Stimulated activated CD4-positive, alpha-beta T cell treated with anti-CD3 and anti-CD28 coated beads, Interleukin-15, amount 100 ng/mL, for 1 hour (primary cell): ENCODE measurements around the gene FYB1.
A peak's percentile ranks its signal among the peaks of the same experiment; 100 is the strongest.
"Not testable (repeated sequence)": the region's sequence is repeated elsewhere in the genome, so short reads cannot be mapped to it uniquely, and the experiment has no call there.

Experiments
- DNase-seq, 2 donors: peaks; one replicate each; pipeline ENCODE4 v3.0.0-alpha.2; 2020; ENCODE audit warnings: low read depth in 1 of 2, low spot score in 1 of 2

Gene FYB1

DNA sequence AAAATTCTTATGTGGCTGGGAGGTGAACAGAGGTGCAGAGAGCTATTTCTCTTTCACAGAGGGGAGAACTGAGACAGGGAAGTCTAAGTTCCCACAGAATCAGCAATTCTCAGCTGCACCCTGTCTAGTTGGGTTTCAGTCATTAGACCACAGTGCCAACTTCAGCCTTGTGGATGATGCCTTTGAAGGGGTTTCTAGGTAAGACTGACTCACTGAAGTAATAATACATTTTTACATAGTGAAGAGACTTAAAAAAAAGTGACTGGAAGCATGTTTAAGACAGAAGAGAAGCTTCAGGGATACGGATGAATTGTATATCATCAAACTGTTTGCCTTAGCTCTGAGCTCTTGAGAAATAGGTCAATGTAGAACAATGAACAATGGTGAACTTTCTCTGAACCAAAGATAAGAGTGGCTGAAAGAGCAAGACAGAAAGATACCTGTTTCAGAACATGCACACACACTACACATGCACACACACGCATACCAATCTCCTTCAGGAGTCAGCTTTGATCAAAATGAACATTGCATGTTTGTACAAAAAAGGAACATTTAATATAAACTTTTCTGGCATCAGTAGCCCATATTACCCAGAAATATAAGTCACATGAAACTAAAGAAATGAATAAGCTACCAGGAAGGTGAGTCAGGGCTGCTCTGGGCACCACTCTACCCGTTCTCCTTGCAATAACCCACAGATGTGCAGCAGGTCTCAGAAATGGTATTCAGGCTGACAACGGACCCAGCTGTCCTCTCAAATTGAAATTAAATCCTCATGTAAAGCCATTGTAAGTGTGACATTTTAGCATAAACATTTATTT lies 12.6 kb upstream of the FYB1 start:
- DNase-seq: no peak

DNA sequence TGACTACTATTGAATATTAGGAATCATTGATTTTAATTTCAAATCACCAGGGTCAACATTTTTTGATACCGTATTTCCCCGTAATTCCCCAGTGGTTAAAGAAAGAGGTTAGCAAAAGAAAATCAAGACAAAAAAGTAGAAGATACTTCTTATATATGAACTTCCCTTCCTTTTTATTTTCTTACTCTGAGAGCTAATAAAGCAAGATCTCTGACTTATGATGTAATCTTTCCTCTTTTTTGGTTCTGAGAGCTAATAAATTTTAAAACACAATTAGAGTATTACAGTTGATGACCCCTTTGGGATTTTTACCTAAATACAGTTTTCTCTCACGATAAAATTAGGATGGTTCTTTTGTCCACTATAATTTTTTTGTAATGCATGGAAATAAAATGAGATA lies 9.2 kb upstream of the FYB1 start:
- no peak for DNase-seq

DNA sequence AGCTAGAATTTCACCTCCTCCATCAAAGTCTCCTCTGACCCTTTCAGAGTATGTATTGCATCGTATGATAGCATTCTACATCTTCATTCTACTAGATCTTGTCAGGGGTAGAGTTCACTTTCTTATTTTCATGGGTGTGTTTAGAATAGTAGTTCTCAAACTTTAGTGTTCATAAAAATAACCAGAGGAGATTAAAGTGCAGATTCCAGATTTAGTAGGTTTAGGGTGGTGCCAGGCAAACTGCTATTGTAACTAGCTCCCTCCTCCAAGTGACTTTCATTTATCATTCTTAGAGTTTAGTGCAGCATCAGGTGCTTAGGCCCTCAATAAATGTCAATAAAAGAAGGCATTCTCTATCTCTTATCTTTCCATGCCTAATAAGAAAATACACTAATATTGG lies 7.2 kb upstream of the FYB1 start:
- DNase-seq: no peak

DNA sequence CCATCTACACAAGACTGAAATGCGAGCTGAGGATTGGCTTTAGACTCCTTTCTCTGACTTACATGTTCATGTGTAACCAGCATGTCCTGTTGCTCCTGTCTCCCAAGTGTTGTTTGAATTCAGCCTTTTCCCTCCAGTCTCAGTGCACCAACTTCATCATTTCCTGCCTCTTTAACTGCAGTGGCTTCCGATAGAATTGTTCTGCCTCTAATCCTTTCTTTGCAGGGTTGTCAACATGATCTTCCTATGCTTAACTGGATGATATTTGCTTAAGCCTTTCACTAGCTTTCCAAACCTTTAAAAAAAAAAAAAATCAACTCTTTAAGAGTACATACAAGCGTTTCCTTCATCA lies 6.7 kb upstream of the FYB1 start:
- no peak for DNase-seq

DNA sequence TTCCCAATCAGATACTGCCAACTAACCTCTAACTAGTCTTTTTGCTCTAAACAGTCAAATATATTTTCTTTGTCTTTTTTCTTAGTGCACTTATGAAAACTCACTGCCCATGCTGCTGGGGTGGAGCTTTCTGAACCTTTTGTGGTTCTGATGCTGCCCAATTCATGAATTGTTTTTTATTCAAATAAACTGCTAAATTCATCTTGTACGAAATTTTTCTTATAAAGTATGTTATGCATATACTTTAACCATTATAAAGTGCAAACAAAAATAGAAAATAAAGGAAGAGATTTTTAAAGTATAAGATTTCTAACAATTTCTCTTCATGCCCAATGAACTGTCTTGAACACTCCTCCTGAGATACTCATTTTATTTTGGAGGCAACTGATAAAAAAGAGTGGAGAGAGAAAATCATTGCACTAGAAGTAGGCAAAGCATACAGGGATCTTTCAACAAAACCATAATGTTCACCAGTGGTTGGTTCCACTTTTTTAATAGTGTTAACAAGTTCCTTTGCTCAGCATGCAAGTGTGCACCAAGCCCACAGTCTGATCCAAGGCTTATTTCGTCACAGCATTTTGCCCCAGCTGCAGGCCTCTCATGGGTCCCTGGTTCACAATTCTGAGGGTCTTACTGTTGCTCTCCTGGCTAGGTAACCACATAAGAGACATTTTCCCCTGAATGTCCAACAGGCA lies 6.2 kb upstream of the FYB1 start:
- DNase-seq: no peak

DNA sequence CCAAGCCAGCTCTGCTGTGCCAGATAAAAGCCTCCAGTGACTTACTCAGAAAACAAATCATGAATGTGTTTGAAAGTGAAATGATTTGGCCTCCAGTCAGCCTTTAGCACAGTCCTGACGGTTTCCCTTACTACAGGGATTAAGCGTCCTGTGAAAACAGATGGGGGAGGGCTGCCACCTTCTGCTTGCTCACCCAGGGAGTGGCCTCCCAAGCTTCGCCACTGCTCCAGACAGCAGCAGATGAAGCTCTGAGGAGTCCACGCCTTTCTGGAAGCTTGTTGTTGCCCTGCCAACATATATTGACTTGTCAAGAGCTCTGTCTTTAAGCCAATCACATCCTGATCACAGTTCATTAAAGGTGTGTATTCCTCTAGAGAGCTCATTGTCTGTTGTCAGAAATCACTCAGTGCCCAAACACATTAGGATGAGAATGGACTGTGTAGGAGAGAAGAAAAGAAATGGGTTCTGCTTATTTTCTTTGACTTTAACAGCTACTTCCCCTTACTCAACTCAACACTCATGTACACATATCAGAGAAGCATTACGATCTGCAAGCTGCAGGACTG lies 4.9 kb upstream of the FYB1 start:
- no peak for DNase-seq

DNA sequence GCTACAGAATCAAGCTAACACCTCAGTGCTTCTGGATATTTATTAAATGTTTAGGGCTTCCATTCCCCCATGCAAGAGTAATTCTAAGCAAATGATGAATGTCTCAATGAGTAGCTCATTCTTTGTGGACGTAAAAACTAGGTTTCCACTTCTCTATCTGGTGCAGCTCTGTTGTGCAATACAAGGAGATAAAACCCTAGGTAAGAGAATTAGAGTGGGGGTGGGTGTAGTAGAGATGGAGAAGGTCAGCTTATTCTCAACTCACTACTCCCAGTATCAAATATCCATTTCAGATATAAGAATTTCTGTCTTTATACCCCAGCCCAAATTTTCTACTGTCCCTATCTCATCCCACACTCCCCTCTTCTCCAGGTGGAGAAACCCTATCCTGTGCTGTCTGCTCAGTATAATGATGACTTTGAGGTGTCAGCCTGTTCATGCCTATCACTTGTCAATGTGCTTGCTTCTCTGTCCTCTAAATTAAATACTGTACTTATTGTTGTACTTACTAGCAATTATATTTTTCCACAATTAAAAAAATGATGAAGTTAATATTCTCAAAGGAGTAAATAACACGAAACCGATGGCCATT lies 4.3 kb upstream of the FYB1 start:
- no peak for DNase-seq

DNA sequence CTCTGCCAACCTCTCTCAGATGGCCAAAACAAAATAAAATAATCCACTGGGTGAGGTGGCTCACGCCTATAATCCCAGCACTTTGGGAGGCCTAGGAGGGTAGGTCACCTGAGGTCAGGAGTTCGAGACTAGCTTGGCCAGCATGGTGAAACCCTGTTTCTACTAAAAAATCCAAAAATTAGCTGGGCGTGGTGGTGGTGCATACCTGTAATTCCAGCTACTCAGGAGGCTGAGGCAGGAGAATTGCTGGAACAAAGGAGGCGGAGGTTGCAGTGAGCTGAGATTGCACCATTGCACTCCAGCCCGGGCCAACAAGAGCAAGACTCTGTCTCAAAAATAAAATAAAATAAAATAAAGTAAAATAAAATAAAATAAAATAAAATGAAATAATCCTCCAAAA lies 2.3 kb upstream of the FYB1 start:
- not testable (repeated sequence) for DNase-seq

DNA sequence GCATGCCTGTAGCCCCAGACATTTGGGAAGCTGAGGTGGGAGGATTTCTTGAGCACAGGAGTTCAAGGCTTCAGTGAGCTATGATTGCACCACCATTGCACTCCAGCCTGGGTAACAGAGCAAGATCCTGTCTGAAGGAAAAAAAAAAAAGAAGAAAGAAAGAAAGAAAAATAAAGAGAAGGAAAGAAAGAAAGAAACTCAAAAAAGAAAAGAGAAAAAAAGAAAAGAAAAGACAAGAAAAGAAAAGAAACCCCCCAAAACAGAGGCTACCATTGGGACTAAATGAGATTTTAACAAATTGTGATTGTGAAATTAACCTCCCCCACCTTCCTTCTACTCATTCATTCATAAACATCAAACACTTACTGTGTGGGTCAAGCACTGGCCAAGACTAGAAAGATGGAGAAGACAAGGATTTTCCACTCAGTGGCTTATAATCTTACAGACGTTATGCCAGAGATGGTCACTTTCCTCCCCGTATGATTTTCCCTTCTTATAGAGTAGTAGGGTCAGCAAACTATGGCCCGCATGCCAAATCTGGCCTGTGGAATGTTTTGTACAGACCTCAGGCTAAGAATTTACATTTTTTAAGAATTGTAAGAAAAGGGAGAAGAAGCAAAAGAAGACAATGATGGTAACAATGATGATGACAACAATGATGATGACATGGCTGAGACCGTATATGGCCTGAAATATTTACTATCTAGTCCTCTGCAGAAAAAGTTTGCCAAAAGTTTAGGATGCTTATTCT lies 1.1 kb upstream of the FYB1 start:
- no peak for DNase-seq

DNA sequence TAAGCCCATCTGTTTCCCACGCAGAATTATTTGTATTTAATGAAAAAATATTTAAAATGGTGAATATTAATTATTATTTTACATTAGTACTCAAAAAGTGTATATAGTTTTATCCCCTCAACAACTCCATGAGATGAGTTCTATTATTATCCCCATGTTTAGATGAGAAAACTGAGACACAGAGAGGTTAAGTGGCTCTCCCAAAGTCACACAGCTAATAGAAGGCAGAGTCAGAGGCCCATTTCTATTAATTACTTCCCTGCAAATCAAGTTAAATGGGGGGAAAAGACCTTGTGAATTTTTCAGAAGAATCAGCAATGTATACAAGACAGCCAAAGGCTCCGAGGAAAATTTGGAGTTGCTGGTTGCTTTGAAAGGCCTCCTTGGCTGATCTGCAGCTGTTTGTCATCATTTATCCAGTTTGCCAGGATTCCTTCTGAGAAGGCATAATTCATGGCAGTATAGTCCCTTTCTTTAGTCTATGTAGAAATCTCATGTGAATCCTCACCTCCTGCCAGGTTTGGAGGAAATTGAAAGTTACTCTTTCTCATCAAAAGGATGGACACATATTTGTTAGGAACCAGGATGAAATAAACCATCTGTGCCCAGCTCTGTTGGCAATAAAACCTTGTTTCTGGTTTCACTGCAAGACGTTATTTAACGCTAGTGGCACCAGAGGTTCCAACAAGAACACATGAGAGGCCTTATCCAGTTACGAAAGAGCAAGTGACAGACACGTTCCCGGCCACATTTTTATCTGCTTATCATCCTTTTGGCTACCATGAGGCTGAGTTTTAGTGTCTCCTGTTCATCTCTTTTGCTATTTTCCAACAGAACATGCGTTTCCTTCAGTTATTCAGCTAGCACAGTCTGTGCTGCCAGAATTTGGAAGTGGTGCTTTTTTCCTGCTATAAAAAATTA lies 621 bp downstream of the FYB1 start:
- DNase-seq: no peak

DNA sequence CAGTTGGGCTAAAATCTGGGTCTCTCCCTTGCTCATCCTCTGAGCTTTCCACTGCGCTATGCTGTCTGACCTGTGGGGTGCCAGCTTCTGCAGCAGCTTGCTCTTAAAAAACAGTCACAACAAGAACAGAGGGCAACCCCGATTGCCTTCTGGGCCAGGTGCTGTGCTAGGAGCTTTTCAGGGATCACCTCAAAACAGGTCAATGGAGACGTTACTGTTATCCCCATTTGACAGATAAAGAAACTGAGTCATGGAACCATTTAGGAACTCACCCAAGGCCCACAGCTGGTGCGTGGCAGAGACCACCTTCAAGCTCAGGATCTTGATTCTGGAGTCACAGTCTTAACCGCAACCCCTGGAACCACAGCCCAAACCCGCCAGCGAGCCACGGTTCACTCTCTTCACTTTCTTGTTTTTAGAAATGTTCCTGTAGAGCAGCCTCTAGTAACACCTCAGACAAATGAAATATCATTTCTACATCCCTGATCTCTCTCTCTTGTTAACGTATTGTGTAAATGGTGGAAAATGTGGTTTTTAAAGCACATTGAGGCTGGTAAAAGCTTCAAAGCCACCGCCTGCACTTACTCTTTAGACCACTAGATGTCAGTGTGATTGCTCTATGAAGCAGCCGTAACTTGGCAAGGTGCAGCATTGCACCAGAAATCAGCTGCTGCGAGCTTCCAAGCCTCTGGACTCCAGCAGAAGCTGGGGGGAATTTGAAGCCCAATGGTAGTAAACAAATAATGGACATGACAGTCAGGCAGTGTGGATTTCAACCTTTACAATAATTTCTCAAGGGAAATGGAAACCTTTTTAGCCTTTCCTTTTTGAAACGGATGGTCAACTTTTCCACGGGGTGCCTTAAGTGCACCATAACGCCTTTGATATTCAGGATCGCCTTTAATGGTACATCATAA lies 1.7 kb downstream of the FYB1 start:
- DNase-seq: peak; percentile 26 to 54

DNA sequence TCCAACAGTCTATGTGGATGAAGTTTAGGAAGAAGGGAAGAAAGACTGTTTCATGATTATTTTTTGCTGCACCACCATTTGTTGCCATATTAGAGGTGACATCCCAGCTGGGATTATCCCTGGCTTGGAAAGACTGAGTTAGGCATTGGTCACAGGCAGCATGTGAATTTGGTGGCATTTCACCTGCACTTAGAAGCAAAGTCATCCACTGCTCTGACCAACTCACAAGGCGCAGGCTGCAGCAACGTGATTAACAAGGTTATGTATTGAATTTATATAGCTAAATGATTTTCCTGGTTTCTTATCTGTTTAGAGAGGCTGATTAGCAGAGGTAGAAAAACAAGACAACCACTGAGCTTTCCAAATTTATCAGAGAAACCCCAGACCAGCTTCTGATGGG lies 2.7 kb downstream of the FYB1 start:
- no peak for DNase-seq

DNA sequence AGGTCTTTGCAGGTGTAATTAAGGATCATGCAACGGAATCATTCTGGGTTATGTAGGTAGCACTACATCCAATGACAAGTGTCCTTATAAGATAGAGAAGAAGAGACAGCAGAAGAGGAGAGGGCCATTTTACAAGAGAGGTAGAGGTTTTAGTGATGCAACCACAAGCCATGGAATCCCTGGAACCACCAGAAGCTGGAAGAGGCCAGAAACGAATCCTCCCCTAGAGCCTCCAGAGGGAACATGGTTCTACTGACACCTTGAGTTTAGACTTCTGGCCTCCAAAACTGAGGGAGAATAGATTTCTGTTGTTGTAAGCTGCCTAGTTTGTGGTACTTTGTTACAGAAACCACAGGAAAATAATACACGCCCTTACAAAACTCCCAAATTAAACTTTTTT lies 3.5 kb downstream of the FYB1 start:
- no peak for DNase-seq

DNA sequence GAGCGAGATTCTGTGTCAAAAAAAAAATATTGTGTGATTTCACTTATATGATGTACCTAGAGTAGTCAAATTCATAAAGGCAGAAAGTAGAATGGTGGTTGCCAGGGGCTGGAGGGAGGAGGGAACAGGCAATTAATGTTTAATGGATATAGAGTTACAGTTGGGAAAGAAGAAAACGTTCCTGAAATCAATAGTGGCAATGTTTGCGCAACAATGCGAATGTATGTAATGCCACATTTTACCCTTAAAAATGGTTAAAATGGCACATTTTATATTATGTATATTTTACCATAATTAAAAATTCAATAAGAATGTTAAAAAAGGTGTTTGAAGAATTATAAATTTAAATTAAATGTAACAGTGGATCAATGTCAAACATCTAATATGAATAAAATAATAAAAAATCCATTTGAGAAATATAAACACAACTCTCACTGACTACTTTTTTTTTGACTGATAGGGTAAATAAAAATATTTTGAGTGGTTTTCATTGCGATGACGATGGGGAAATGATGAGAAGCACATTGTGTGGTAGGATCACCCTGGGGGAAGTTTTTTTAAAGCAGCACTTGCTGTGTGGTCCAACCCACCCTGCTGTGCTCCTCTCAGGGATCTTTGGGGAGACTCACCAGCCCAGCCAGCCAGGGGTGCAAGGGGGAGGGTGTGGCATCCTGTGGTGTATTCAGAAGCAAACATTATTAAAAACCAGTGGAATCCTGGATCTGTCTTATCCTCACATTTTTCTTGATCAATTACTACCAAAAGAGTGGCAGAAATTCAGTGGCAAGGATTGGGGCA lies 4.3 kb downstream of the FYB1 start:
- no peak for DNase-seq

DNA sequence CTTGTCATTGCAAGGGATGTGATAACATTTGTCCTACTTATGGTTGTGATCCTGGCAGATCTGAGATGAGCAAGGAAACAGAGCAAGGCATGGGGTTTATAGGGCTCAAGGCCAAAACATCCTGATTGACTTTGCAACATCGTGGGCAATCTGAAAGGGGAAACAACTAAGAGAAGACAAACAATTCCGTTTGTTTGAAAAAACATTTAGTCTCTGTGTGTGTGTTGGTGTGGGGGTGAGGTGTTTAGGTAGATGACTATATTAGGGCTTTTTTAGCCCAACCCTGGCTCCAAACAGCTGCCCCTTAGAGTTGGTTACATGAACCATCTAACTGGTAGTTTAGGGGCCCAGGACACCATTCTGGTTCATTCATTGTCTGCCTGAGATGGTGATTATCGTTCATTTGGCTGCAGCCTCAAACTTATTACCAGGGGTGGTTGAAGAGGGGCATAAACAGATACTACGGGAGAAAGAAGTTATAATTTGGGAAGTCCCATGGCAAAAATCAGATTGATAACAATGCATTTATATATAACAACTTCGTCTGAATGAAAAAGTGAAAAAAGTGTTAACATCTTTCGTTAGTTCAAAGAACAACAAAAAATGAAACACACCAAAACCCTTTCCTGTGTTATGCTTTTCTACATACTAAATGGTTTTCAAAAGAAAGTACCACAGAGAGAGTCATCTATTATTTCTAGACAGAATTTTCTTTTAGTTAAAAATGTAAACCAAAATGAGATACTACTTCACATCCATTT lies 5.7 kb downstream of the FYB1 start:
- no peak for DNase-seq

DNA sequence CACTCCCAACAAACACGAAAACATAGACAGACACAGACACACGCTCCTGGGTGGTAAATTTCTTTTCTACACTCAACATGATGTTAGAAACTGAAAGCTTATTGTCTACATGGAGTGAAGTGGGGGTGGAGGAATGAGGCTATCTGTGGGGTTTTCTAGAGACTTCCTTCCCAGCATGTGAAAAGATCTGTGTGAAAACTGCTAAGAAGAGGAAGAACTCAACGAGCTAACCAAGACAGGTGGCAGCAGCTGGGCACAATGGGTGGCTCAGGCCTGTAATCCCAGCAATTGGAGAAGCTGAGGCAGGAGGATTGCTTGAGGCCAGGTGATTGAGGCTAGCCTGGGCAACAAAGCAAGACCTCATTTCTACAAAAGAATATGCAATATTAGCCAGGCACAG lies 7.6 kb downstream of the FYB1 start:
- DNase-seq: no peak

DNA sequence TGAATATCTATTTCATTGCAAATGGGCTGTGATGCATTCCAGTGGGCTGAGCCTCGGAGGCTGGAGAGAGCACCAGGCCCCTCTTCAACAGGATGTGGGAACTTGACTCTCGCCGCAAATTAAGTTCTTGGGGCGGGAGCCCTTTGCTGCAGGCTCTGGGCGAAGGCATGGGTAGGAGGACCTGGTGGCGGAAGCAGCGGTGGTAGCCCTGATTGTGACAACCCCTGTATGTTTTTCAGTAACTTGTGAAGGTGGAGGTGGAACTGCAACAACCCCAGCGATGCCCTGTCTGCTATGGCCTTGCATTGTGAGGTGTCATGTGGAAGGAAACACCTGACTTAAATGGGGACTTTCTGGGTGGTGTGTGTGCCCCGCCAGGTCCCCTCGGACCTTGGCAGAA lies 9.4 kb downstream of the FYB1 start:
- DNase-seq: peak; percentile 40 to 53

DNA sequence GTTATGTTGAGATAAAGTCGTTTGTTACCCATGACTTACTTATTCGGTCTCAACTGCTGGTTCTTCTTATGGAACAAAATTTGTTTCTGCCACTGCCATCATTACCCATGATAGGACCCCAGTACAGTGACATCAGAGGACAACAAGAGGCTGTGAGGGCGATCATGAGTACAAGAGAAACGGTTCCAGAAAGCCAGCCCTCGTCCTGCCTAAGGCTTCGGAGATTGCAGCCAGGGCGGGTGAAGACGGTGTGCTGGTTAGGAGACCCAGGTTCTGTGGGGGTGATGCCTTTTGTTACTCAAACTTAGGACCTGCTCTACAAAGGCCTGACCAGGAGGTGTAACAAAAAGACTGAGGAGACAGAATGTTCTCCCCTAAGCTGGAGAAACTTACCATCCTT lies 10.9 kb downstream of the FYB1 start:
- no peak for DNase-seq
